Endothelial cell of umbilical vein (primary cell): ENCODE data around the gene TSPAN14. TPM values are rescaled to one million over a fixed set of nuclear protein-coding genes. Genes with fewer than 3 reads are reported as not detected.

Experiments used
- BruUV-seq: library from RNA; stranded (reverse); fragments of 400-500 nt; replicated peaks from 2 replicates; lab custom pipeline; 2021; lab: Mats Ljungman, UMichigan
- CTCF ChIA-PET: fragments of 300-600, 350-600 bp; sonication (Branson Sonifier 250); formaldehyde crosslinking; loops from one replicate; lab custom pipeline; 2021; ENCODE audit warnings: antibody characterized with exemption, inconsistent platforms; lab: Charles Lee
- POLR2A ChIA-PET: fragments of 300-600, 350-600 bp; sonication (Branson Sonifier 250); formaldehyde crosslinking; loops from one replicate; lab custom pipeline; 2021; ENCODE audit warnings: antibody characterized with exemption, inconsistent platforms; lab: Charles Lee
- DNase-seq: peaks from one replicate; pipeline ENCODE4 v3.0.0-alpha.2; 2011; ENCODE audit warnings: low read depth, low spot score
- FAIRE-seq: peaks from 2 replicates; lab custom pipeline; 2011; peaks lifted over from hg19 to GRCh38; lab: Jason Lieb, UNC
- H2AFZ ChIP-seq: 2 replicates; pipeline ENCODE4 v1.6.0; 2012; ENCODE audit warnings: low read depth, low read length, control low read depth, inconsistent platforms
- H3K27ac ChIP-seq: 2 replicates; pipeline ENCODE4 v1.5.1; 2011; ENCODE audit warnings: low read depth, mild to moderate bottlenecking, control low read depth, low read length, moderate library complexity; ENCODE audit not compliant: insufficient read depth
- H3K27me3 ChIP-seq, 2 experiments: 2 replicates each; pipeline versions ENCODE4 v1.6.0 to v1.6.1; 2011; ENCODE audit warnings: low read length in 2 of 2, mixed read lengths in 1 of 2; ENCODE audit not compliant: control insufficient read depth in 2 of 2, insufficient read depth in 2 of 2
- H3K36me3 ChIP-seq, 2 experiments: 2 replicates in 1 of 2; 3 replicates in 1 of 2; pipeline ENCODE4 v1.5.1; 2011; ENCODE audit warnings: low read length in 2 of 2, mild to moderate bottlenecking in 1 of 2, moderate library complexity in 1 of 2; ENCODE audit not compliant: control insufficient read depth in 2 of 2, insufficient read depth in 2 of 2; ENCODE audit errors: extremely low read depth in 1 of 2
- H3K4me1 ChIP-seq: 3 replicates; pipeline ENCODE4 v1.5.1; 2011; ENCODE audit warnings: mild to moderate bottlenecking, low read length; ENCODE audit not compliant: control insufficient read depth, insufficient read depth; ENCODE audit errors: extremely low read depth
- H3K4me2 ChIP-seq: 2 replicates; pipeline ENCODE4 v1.6.1; 2011; ENCODE audit warnings: low read length, control low read depth, mixed read lengths; ENCODE audit not compliant: insufficient read depth
- H3K4me3 ChIP-seq, 3 experiments: fragments of 200-600 bp in 1 of 3; sonication (generic), shearing (Covaris generic) in 1 of 3; replicated peaks in 1 of 3; 2 replicates each; pipeline ENCODE4 v1.5.1; 2011 to 2016; ENCODE audit warnings: control low read depth in 3 of 3, low read length in 3 of 3, mild to moderate bottlenecking in 2 of 3, inconsistent platforms in 1 of 3, low read depth in 1 of 3, moderate library complexity in 1 of 3; ENCODE audit not compliant: insufficient read depth in 1 of 3
- H3K79me2 ChIP-seq: 2 replicates; pipeline ENCODE4 v1.6.0; 2012; ENCODE audit warnings: low read length, inconsistent platforms; ENCODE audit not compliant: control insufficient read depth, insufficient read depth
- H3K9ac ChIP-seq: replicated peaks from 2 replicates; pipeline ENCODE3; 2011; ENCODE audit warnings: low read length, control low read depth; ENCODE audit not compliant: insufficient read depth; ENCODE audit errors: extremely low read depth
- H3K9me1 ChIP-seq: replicated peaks from 3 replicates; pipeline ENCODE4 v1.6.0; 2011; ENCODE audit warnings: mild to moderate bottlenecking, low read length; ENCODE audit not compliant: control insufficient read depth, insufficient read depth; ENCODE audit errors: extremely low read depth
- H3K9me3 ChIP-seq: replicated peaks from 2 replicates; pipeline ENCODE4 v1.5.1; 2012; ENCODE audit warnings: low read length, inconsistent platforms; ENCODE audit not compliant: control insufficient read depth, insufficient read depth
- H4K20me1 ChIP-seq: replicated peaks from 2 replicates; pipeline ENCODE3; 2011; ENCODE audit warnings: mild to moderate bottlenecking, low read length; ENCODE audit not compliant: control insufficient read depth, insufficient read depth; ENCODE audit errors: extremely low read depth
- EZH2 ChIP-seq: IDR thresholded peaks from 2 replicates; pipeline ENCODE4 v1.6.1; 2012; ENCODE audit warnings: borderline replicate concordance, low read depth, mild to moderate bottlenecking, moderate library complexity, low read length, inconsistent platforms; ENCODE audit not compliant: severe bottlenecking
- FOS ChIP-seq: IDR thresholded peaks from 2 replicates; pipeline ENCODE4 v1.6.1; 2011; ENCODE audit warnings: mild to moderate bottlenecking, low read length, moderate library complexity, borderline replicate concordance; ENCODE audit not compliant: insufficient read depth
- JUN ChIP-seq: IDR thresholded peaks from 2 replicates; pipeline ENCODE4 v1.6.1; 2011; ENCODE audit warnings: borderline replicate concordance, low read depth; ENCODE audit not compliant: insufficient read length, insufficient read depth
- MYC ChIP-seq: IDR thresholded peaks from one replicate; pipeline ENCODE4 v1.6.1; 2011; ENCODE audit warnings: mild to moderate bottlenecking, low read depth, low read length
- POLR2A ChIP-seq: IDR thresholded peaks from 2 replicates; pipeline ENCODE4 v1.6.1; 2012; ENCODE audit warnings: low read depth, mild to moderate bottlenecking, control low read depth, low read length
- POLR2AphosphoS5 ChIP-seq: IDR thresholded peaks from 2 replicates; pipeline ENCODE4 v1.6.1; 2012; ENCODE audit warnings: low read depth, mild to moderate bottlenecking, control low read depth, low read length, moderate library complexity; ENCODE audit not compliant: insufficient read depth
- dilution Hi-C: fragments of 300-500 bp; cut with MboI; formaldehyde crosslinking; loops from one replicate; pipeline ENCODE4 v1.15.0; 2019; ENCODE audit warnings: low sequenced_read_pairs; ENCODE audit not compliant: extremely low pct_ligation_motif_present
- intact Hi-C: fragments of 100-400 bp; cut with micrococcal nuclease; formaldehyde crosslinking; loops from one replicate; pipeline ENCODE4 v1.10.0; 2022
- polyA plus RNA-seq, 4 experiments: library from polyadenylated mRNA; depleted of rRNA in 3 of 4; stranded (reverse) in 3 of 4; unstranded in 1 of 4; fragments of >200 nt; gene quantifications; 2 replicates each; pipeline versions ENCODE4 v1.2.1 to v1.2.3, GENCODE V29; 2011 to 2012; ENCODE audit warnings: missing spikeins in 1 of 4
- total RNA-seq: library from RNA; stranded (reverse); gene quantifications from 2 replicates; pipeline ENCODE4 v1.2.3, GENCODE V29; 2021
- TF ChIP-seq, protein P1 (sequence below): IDR thresholded peaks from 2 replicates; pipeline ENCODE4 v1.6.1; 2011; ENCODE audit not compliant: insufficient read depth, insufficient read length

Gene TSPAN14
- total and polyA plus RNA-seq, 2 donors (not counting 3 experiments of a cell fraction or from before 2014, with no cell fraction given): 210 to 242 TPM

DNA sequence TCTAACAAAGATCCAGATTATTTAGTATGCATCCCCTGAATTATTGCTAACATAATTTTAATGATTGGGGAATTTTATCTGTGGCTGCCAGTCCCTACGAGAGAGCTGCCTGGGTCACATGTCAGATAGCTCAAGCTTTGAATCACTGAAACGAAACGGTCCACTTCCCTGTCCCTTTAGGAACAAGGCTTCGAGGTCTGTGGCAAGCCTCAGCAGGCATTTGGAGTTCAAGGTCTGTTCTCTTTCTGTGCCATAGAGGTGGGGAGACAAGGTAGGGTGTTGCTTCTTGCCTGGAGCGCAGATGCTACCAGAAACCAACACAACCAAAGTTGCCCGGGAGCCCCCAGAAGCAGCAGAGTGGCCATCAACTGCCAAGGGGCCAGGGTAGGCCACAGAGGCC is 69.7 kb downstream of the TSPAN14 start:
- H3K36me3 ChIP-seq: peaks cover 12 to 18% of the 10 kb centered on the region in 2 experiments
- dilution Hi-C loops: no loop called here
- no peak overlapping the region for H3K4me2 ChIP-seq
- H3K9me1 ChIP-seq: no peaks in the 10 kb centered on the region
- no peak overlapping the region for H3K9ac ChIP-seq
- POLR2A ChIA-PET: no interaction called here
- H3K79me2 ChIP-seq: no peaks in the 10 kb centered on the region
- no peaks in the 10 kb centered on the region for H3K4me1 ChIP-seq
- H2AFZ ChIP-seq: no peak overlapping the region
- no peak overlapping the region for H3K4me3 ChIP-seq
- FAIRE-seq: peak; percentile 18
- no peaks in the 10 kb centered on the region for H4K20me1 ChIP-seq
- no TSS peak for BruUV-seq
- CTCF ChIA-PET: interaction anchor here (0.6 to 1.6 kb wide), 5 partner anchors 13 to 116 kb away, joined by 3 to 8 read pairs (median 3); partner anchors contain the start of gene PRXL2A
- H3K27ac ChIP-seq: no peak overlapping the region
- intact Hi-C loops: no loop called here
- TF ChIP-seq FOS (no peak), JUN (no peak), EZH2 (no peak), POLR2A (no peak), POLR2AphosphoS5 (no peak), MYC (no peak)
- TF ChIP-seq, protein P1, sequence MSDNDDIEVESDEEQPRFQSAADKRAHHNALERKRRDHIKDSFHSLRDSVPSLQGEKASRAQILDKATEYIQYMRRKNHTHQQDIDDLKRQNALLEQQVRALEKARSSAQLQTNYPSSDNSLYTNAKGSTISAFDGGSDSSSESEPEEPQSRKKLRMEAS: no peak
- DNase-seq: no peak
- H3K27me3 ChIP-seq: no peaks in the 10 kb centered on the region
- H3K9me3 ChIP-seq: no peaks in the 10 kb centered on the region
